ENCODE measurements around the gene TRPM1.

Gene TRPM1

GRCh38 chr15:30962079-30962478 lies 139.4 kb downstream of the TRPM1 start:
- no peak for DNase-seq

- no peak for DNase-seq
These were observed 143.3 kb downstream of the TRPM1 start for GRCh38 chr15:30958219-30958618.

DNA sequence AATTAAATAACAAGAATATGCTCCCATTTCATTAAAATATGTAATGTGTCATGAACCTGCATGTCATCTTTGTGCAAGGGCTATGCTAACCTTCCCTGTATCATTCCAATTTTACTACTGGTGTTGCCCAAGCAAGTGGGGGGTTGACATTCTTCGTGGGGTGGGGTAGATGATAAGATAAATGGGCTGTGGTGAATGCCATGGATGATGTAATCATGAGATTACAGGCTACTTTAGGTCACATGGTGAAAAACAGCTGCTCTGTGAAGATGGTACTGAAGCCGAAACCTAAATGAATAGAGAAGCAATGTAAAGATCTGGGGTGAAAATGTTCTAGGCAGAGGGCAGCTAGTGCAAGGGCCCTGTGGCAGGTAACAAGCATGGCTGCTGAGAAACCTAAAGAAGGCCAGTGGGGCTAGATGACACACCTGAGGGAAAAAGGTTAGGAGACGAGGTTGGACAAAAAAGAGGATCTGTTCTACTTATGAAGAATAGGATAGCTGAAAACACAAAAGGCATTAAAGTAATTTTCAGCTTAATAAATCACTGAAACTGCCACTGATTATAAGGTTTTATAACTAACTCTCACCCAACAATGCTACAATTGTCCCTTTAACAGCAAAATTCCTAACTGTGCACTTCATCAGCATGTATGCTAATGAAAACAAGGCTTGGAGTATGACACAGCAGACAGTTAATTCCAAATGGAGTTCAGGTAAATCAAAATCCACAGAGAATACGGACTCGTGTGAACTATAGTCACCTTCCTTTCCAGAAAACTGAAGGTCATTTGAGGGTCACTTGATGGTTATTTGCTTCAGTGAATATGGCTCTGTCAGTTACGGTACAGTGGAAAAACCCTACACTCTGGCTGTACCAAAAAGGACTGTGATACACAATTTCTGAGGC lies 145.1 kb downstream of the TRPM1 start:
- no peak for DNase-seq

DNA sequence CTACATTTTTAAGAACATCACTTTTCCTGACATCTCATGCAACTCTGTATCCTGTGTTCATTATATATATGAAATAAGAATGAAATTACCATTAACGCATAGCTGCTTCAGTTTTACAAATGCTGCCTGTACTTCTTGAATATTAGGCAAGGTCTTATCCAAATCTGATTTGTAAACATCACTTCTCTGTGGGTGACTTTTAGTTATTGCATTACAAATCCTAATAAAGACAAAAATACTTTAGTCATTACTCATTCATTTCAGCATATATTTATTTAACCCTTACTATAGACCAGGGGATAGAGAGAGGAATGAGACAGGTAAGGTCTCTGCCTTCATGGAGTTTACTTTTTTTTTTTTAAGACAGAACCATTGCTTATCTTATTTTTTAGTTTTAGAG lies 146.9 kb downstream of the TRPM1 start:
- DNase-seq, result no peak

GRCh38 chr15:30953731-30954378 lies 147.7 kb downstream of the TRPM1 start:
- no peak for DNase-seq

- no peak for DNase-seq
These were observed 148.3 kb downstream of the TRPM1 start for GRCh38 chr15:30953183-30953582.
